H1 (cell line): ENCODE results near the gene GCLC. TPM values are rescaled to one million over a fixed set of nuclear protein-coding genes. Genes with fewer than 3 reads are reported as not detected.

Experiments
- CTCF ChIA-PET: fragments of 300-600 bp; sonication (Branson Sonifier 250); formaldehyde crosslinking; loops from one replicate; lab custom pipeline; 2021; ENCODE audit not compliant: partially characterized antibody; lab: Charles Lee
- POLR2A ChIA-PET: fragments of 300-600 bp; sonication (Branson Sonifier 250); formaldehyde crosslinking; loops from one replicate; lab custom pipeline; 2021; ENCODE audit warnings: inconsistent platforms; ENCODE audit not compliant: partially characterized antibody; lab: Charles Lee
- DNase-seq, 2 experiments: peaks; one replicate each; pipeline versions ENCODE4 v3.0.0 to v3.0.0-alpha.2; 2010 to 2022; ENCODE audit warnings: low spot score in 2 of 2, low read depth in 1 of 2, mixed read lengths in 1 of 2
- FAIRE-seq: peaks from 2 replicates; lab custom pipeline; 2011; peaks lifted over from hg19 to GRCh38; lab: Jason Lieb, UNC
- H2AFZ ChIP-seq: 2 replicates; pipeline ENCODE4 v1.8.1; 2012; ENCODE audit warnings: low read length, inconsistent platforms
- H2AK5ac ChIP-seq: 2 replicates; pipeline ENCODE4 v1.6.1; 2013; ENCODE audit warnings: low read depth, low read length
- H2BK120ac ChIP-seq: replicated peaks from 2 replicates; pipeline ENCODE3; 2013; ENCODE audit warnings: low read depth, low read length, inconsistent platforms
- H2BK12ac ChIP-seq: 2 replicates; pipeline ENCODE4 v1.6.1; 2013; ENCODE audit warnings: low read depth, low read length
- H2BK15ac ChIP-seq: 2 replicates; pipeline ENCODE4 v1.6.1; 2013; ENCODE audit warnings: low read length
- H2BK20ac ChIP-seq: 2 replicates; pipeline ENCODE4 v1.6.1; 2013; ENCODE audit warnings: low read length
- H2BK5ac ChIP-seq: 2 replicates; pipeline ENCODE4 v1.6.1; 2013; ENCODE audit warnings: low read depth, low read length
- H3K14ac ChIP-seq: 2 replicates; pipeline ENCODE4 v1.6.1; 2013; ENCODE audit warnings: inconsistent platforms; ENCODE audit not compliant: insufficient read length
- H3K18ac ChIP-seq: 2 replicates; pipeline ENCODE4 v1.6.1; 2013; ENCODE audit warnings: low read length; ENCODE audit errors: extremely low read depth
- H3K23ac ChIP-seq: 2 replicates; pipeline ENCODE4 v1.6.1; 2013; ENCODE audit warnings: inconsistent platforms; ENCODE audit not compliant: insufficient read length
- H3K23me2 ChIP-seq: 2 replicates; pipeline ENCODE4 v1.6.1; 2013; ENCODE audit warnings: low read depth, low read length
- H3K27ac ChIP-seq: 2 replicates; pipeline ENCODE4 v1.6.1; 2011; ENCODE audit warnings: low read depth, low read length, inconsistent platforms
- H3K27me3 ChIP-seq, 4 experiments: replicated peaks in 1 of 4; 1 replicate in 1 of 4; 2 replicates in 3 of 4; pipeline versions ENCODE4 v1.6.1 to v1.8.1; 2011 to 2013; ENCODE audit warnings: low read length in 3 of 4, mild to moderate bottlenecking in 3 of 4, inconsistent platforms in 2 of 4, mixed read lengths in 2 of 4, moderate library complexity in 1 of 4; ENCODE audit not compliant: control insufficient read depth in 3 of 4, insufficient read depth in 3 of 4; ENCODE audit errors: extremely low read depth in 1 of 4
- H3K36me3 ChIP-seq, 4 experiments: 2 replicates each; pipeline versions ENCODE4 v1.6.1 to v1.8.1; 2011 to 2013; ENCODE audit warnings: mild to moderate bottlenecking in 4 of 4, low read length in 3 of 4, moderate library complexity in 2 of 4, control low read depth in 1 of 4, inconsistent platforms in 1 of 4; ENCODE audit not compliant: insufficient read depth in 4 of 4, control insufficient read depth in 2 of 4
- H3K4ac ChIP-seq: replicated peaks from 2 replicates; pipeline ENCODE3; 2013; ENCODE audit warnings: low read length, low read depth, mixed read lengths, inconsistent platforms; ENCODE audit not compliant: insufficient read length
- H3K4me1 ChIP-seq, 4 experiments: replicated peaks in 1 of 4; 1 replicate in 1 of 4; 2 replicates in 3 of 4; pipeline versions ENCODE4 v1.6.1 to v1.8.1; 2011 to 2013; ENCODE audit warnings: low read length in 3 of 4, inconsistent platforms in 2 of 4, mixed read lengths in 1 of 4; ENCODE audit not compliant: insufficient read depth in 4 of 4, control insufficient read depth in 3 of 4
- H3K4me2 ChIP-seq, 2 experiments: 2 replicates each; pipeline versions ENCODE4 v1.6.1 to v1.8.1; 2011 to 2013; ENCODE audit warnings: low read depth in 2 of 2, low read length in 2 of 2, control low read depth in 1 of 2, inconsistent platforms in 1 of 2, mild to moderate bottlenecking in 1 of 2; ENCODE audit not compliant: insufficient read depth in 1 of 2
- H3K4me3 ChIP-seq, 4 experiments: fragments of 200-600, 300-600 bp in 1 of 4; sonication (generic), shearing (Covaris generic), sonication (Bioruptor Twin) in 1 of 4; 2 replicates each; pipeline versions ENCODE4 v1.5.1 to v1.8.1; 2011 to 2016; ENCODE audit warnings: low read length in 4 of 4, low read depth in 3 of 4, control low read depth in 2 of 4, inconsistent platforms in 2 of 4, mild to moderate bottlenecking in 2 of 4, mixed read lengths in 1 of 4, moderate library complexity in 1 of 4; ENCODE audit not compliant: insufficient read depth in 2 of 4; ENCODE audit errors: extremely low read depth in 1 of 4
- H3K56ac ChIP-seq: replicated peaks from 2 replicates; pipeline ENCODE3; 2013; ENCODE audit warnings: low read depth, mild to moderate bottlenecking, mixed read lengths, low read length, inconsistent platforms; ENCODE audit not compliant: insufficient read length
- H3K79me1 ChIP-seq: 2 replicates; pipeline ENCODE4 v1.6.1; 2013; ENCODE audit warnings: low read depth, low read length, control low read depth
- H3K79me2 ChIP-seq, 2 experiments: 2 replicates each; pipeline versions ENCODE4 v1.6.1 to v1.8.1; 2012 to 2013; ENCODE audit warnings: low read length in 2 of 2, mild to moderate bottlenecking in 2 of 2, inconsistent platforms in 1 of 2; ENCODE audit not compliant: insufficient read depth in 2 of 2, control insufficient read depth in 1 of 2
- H3K9ac ChIP-seq, 4 experiments: replicated peaks in 1 of 4; 1 replicate in 1 of 4; 2 replicates in 3 of 4; pipeline versions ENCODE4 v1.6.1 to v1.8.1; 2011 to 2013; ENCODE audit warnings: low read depth in 3 of 4, low read length in 3 of 4, control low read depth in 2 of 4, mild to moderate bottlenecking in 2 of 4, moderate library complexity in 2 of 4, inconsistent platforms in 1 of 4; ENCODE audit errors: extremely low read depth in 1 of 4
- H3K9me3 ChIP-seq, 2 experiments: 2 replicates each; pipeline versions ENCODE4 v1.6.1 to v1.8.1; 2012 to 2013; ENCODE audit warnings: mild to moderate bottlenecking in 2 of 2, moderate library complexity in 2 of 2, control low read depth in 1 of 2, inconsistent platforms in 1 of 2, low read depth in 1 of 2, low read length in 1 of 2, mixed read lengths in 1 of 2; ENCODE audit not compliant: insufficient read depth in 2 of 2
- H4K20me1 ChIP-seq, 2 experiments: replicated peaks in 1 of 2; 2 replicates each; pipeline versions ENCODE3 to v1.8.1; 2011 to 2013; ENCODE audit warnings: inconsistent platforms in 2 of 2, low read length in 2 of 2, mild to moderate bottlenecking in 1 of 2; ENCODE audit not compliant: insufficient read depth in 2 of 2, control insufficient read depth in 1 of 2
- H4K5ac ChIP-seq: 2 replicates; pipeline ENCODE4 v1.6.1; 2013; ENCODE audit warnings: low read length, low read depth, mixed read lengths, inconsistent platforms; ENCODE audit not compliant: insufficient read length
- H4K8ac ChIP-seq: 2 replicates; pipeline ENCODE4 v1.8.0; 2013; ENCODE audit warnings: mild to moderate bottlenecking, moderate library complexity, low read length, inconsistent platforms; ENCODE audit not compliant: insufficient read depth; ENCODE audit errors: extremely low read depth
- H4K91ac ChIP-seq: replicated peaks from 2 replicates; pipeline ENCODE3; 2013; ENCODE audit warnings: low read length, mixed read lengths, inconsistent platforms; ENCODE audit not compliant: insufficient read length
- CTCF ChIP-seq, 3 experiments: IDR thresholded peaks; 1 replicate in 2 of 3; 2 replicates in 1 of 3; pipeline versions ENCODE4 v1.5.1 to v1.6.1; 2011; ENCODE audit warnings: low read length in 3 of 3, mild to moderate bottlenecking in 3 of 3, inconsistent platforms in 2 of 3, low read depth in 1 of 3, moderate library complexity in 1 of 3; ENCODE audit not compliant: insufficient read depth in 1 of 3; ENCODE audit errors: control extremely low read depth in 1 of 3
- FOSL1 ChIP-seq: IDR thresholded peaks from 2 replicates; pipeline ENCODE4 v1.6.1; 2011; ENCODE audit warnings: mild to moderate bottlenecking, low read depth, low read length, moderate library complexity; ENCODE audit not compliant: insufficient read depth
- GABPA ChIP-seq: IDR thresholded peaks from 2 replicates; pipeline ENCODE4 v1.6.1; 2011; ENCODE audit warnings: mild to moderate bottlenecking, low read length, moderate library complexity, borderline replicate concordance; ENCODE audit not compliant: insufficient read depth
- GTF2F1 ChIP-seq: IDR thresholded peaks from 2 replicates; pipeline ENCODE4 v1.6.1; 2012; ENCODE audit warnings: low read depth, low read length, improper control_type of control experiment, borderline replicate concordance
- NANOG ChIP-seq: IDR thresholded peaks from 2 replicates; pipeline ENCODE4 v1.6.1; 2011; ENCODE audit warnings: low read length, low read depth, mild to moderate bottlenecking, inconsistent platforms; ENCODE audit not compliant: insufficient read depth, poor library complexity, severe bottlenecking
- RAD21 ChIP-seq, 2 experiments: IDR thresholded peaks in 1 of 2; conservative IDR thresholded peaks in 1 of 2; 2 replicates each; pipeline ENCODE4 v1.6.1; 2011; ENCODE audit warnings: low read depth in 2 of 2, low read length in 2 of 2, improper control_type of control experiment in 1 of 2, inconsistent platforms in 1 of 2, mild to moderate bottlenecking in 1 of 2, moderate library complexity in 1 of 2
- SAP30 ChIP-seq: fragments of 300-600 bp; sonication (generic); IDR thresholded peaks from 2 replicates; pipeline ENCODE4 v1.7.1; 2012; ENCODE audit warnings: low read length, moderate library complexity, mild to moderate bottlenecking, inconsistent platforms; ENCODE audit not compliant: insufficient read depth, insufficient replicate concordance
- TAF1 ChIP-seq: IDR thresholded peaks from 2 replicates; pipeline ENCODE4 v1.6.1; 2011; ENCODE audit warnings: mild to moderate bottlenecking, low read depth, low read length
- WGBS, 2 experiments: shearing (Covaris generic) in 1 of 2; methylation state at CpG; one replicate each; pipeline versions ENCODE4 v1.1.6 to v1.1.7; 2013 to 2015; ENCODE audit warnings: low lambda C conversion rate in 2 of 2, mixed read lengths in 2 of 2, inconsistent platforms in 1 of 2, low coverage in 1 of 2, missing lambda C conversion rate in 1 of 2; ENCODE audit not compliant: insufficient replicate concordance in 2 of 2, insufficient coverage in 1 of 2, insufficient read length in 1 of 2; ENCODE audit errors: extremely low coverage in 1 of 2, missing lambda C conversion rate in 1 of 2; 5-methylcytosine and 5-hydroxymethylcytosine counted together
- polyA plus RNA-seq, 7 experiments: library from polyadenylated mRNA; depleted of rRNA in 3 of 7; stranded (reverse) in 5 of 7; unstranded in 2 of 7; fragments of >200 nt in 5 of 7; fragments of 200-250 nt in 2 of 7; gene quantifications; 1 replicate in 5 of 7; 2 replicates in 1 of 7; 4 replicates in 1 of 7; pipeline versions ENCODE4 v1.2.1 to v1.2.3, GENCODE V29; 2011 to 2013; ENCODE audit warnings: missing spikeins in 2 of 7, mixed read lengths in 2 of 7
- total RNA-seq: library from RNA; stranded (reverse); fragmentation: NEBNext Ultra II Directional; extraction: Animal tissue kit (Norgen Biotek cat#: 25700); gene quantifications from 2 replicates; pipeline ENCODE4 v1.2.1, GENCODE V29; 2021

Gene GCLC
- total and polyA plus RNA-seq, 2 of the 8 experiments (the other 6 are each of a cell fraction or from before 2014, with no cell fraction given): 15.8 to 54.0 TPM

DNA sequence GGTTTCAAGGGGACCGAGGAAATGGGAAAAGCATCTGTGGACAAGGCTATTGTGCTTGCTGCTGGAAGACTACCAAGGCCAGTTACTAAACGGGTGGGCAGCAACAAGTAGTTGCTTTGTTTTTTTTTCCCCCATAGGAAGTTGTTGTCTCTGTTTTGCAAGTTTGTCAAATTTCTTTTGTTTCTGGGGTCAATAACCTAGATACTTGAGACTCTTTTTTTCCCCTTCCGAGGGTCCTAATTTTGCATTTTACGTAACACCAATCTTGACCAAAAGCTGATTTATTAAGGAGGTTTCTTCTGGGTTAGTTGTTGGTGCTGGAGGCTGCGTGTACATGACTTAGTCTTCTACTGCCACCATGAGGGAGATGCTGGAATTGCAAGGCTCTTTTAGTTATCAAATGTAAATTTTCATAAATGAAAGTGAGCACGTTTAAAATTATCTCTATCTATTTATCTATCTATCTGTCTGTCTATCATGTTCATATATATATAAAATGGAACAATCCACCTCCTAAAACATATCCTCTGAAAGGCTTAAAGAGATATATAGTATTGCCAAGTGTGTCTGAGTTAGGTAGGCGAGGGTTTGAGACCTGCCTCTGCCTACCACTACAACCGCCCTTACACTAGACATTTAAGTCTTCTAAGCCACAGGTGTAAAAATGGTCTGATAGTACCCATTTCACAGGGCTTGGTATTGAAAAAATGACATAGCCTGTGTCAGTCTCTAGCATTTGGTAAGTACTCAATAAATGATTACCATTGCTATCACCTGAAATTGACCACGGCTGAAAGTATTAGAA lies 60.2 kb downstream of the GCLC start:
- Histone ChIP-seq H3K56ac (no peak overlapping the region), H2BK5ac (no peak overlapping the region), H2AK5ac (no peak overlapping the region), H3K23ac (no peak overlapping the region), H3K14ac (no peak overlapping the region), H2AFZ (0 out of 2 replicates have a peak overlapping the region, but pooled peaks have one; percentile 4), H3K4me3 (no peak overlapping the region), H3K4me2 (no peak overlapping the region), H3K9ac (no peak overlapping the region), H3K4me1 (no peaks in the 10 kb centered on the region), H2BK120ac (no peak overlapping the region), H4K91ac (no peak overlapping the region), H3K79me1 (no peaks in the 10 kb centered on the region), H3K27me3 (peaks cover 0 to 1% (median 0%) of the 10 kb centered on the region in 4 experiments; a peak in 1 of 7 replicates), H2BK15ac (no peak overlapping the region), H3K4ac (no peak overlapping the region), H3K27ac (no peak overlapping the region), H3K79me2 (no peaks in the 10 kb centered on the region), H4K20me1 (no peaks in the 10 kb centered on the region), H3K18ac (no peak overlapping the region), H3K9me3 (no peaks in the 10 kb centered on the region), H3K23me2 (no peaks in the 10 kb centered on the region), H4K8ac (no peak overlapping the region), H2BK12ac (no peak overlapping the region), H3K36me3 (no peaks in the 10 kb centered on the region), H4K5ac (no peak overlapping the region), H2BK20ac (no peak overlapping the region)
- ChIA-PET CTCF (interaction anchor here (0.6 to 4.6 kb wide), 55 partner anchors 10 to 398 kb away, joined by 3 to 54 read pairs (median 4); no protein-coding TSS in a partner anchor), POLR2A (no interaction called here)
- peak in 1 of 2 experiments; percentile 73 for DNase-seq
- TF ChIP-seq SAP30 (no peak), CTCF (IDR thresholded peaks at IDR 0.05; ENCODE audit: control extremely low read depth in 1 of 3, insufficient read depth in 1 of 3, low read depth in 1 of 3, low read length in 3 of 3) (peak; percentile 7 to 85 (median 75)), RAD21 (IDR thresholded peaks at IDR 0.05 in 1 of 2, conservative IDR thresholded peaks at IDR 0.05 in 1 of 2; ENCODE audit: low read depth in 2 of 2, low read length in 2 of 2) (peak; percentile 93), GABPA (no peak), FOSL1 (no peak), TAF1 (no peak), GTF2F1 (no peak), NANOG (no peak)
- WGBS, 2 experiments: 48% methylated on average over 9 of the region's 9 CpGs; no CpG with 5 or more reads in 1 of the 2 experiments
- FAIRE-seq: peak; percentile 78
